ENCODE data around the gene CYP2S1. TPM values are rescaled to one million over a fixed set of nuclear protein-coding genes. Genes with fewer than 3 reads are reported as not detected.

The CYP2S1 gene
- total RNA-seq, 1 donor from 2014 or later, result 0.48 TPM

GRCh38 chr19:41193430-41194156, 574 bp downstream of the CYP2S1 start:
- intact Hi-C loops (cut with DNase I), result no loop called here
- DNase-seq (ENCODE audit: low spot score), result no peak

GRCh38 chr19:41194157-41194552, 1.1 kb downstream of the CYP2S1 start:
- intact Hi-C loops (cut with DNase I), result no loop called here
- DNase-seq (ENCODE audit: low spot score), result no peak

GRCh38 chr19:41195675-41196497, 2.9 kb downstream of the CYP2S1 start:
- no peak for DNase-seq (ENCODE audit: low spot score)
- intact Hi-C loops (cut with DNase I), result no loop called here

DNA sequence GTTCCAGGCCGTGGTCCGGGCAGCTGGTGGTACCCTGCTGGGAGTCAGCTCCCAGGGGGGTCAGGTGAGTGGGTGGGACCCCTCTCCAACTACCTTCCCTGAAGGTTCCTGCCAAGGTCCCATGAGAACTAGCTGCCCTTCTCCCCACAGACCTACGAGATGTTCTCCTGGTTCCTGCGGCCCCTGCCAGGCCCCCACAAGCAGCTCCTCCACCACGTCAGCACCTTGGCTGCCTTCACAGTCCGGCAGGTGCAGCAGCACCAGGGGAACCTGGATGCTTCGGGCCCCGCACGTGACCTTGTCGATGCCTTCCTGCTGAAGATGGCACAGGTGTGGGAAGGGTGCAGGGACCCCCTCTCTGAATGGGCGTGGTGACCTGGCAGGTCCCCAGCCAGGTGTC, 5.5 kb downstream of the CYP2S1 start:
- DNase-seq (ENCODE audit: low spot score), result no peak
- intact Hi-C loops (cut with DNase I), result no loop called here

DNA sequence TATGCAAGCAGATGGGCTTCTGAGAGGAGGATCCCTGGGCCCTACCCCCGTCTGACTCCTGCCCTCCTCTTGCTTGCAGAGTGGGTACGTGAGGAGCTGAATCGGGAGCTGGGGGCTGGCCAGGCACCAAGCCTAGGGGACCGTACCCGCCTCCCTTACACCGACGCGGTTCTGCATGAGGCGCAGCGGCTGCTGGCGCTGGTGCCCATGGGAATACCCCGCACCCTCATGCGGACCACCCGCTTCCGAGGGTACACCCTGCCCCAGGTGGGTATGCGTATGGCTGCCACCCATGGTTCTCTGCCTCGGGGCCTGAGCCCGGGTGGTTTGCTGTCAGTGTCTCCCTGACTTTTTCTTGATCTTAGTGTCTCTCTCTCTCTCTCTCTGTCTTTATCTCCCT, 10.4 kb downstream of the CYP2S1 start:
- DNase-seq (ENCODE audit: low spot score), result no peak

GRCh38 chr19:41204338-41204737, 11.3 kb downstream of the CYP2S1 start:
- intact Hi-C loops (cut with DNase I), result loop anchor here (1.0 kb wide), 2 partner anchors 58 to 104 kb away; no protein-coding TSS in a partner anchor
- peak; percentile 86 for DNase-seq (ENCODE audit: low spot score)

More for the DNA sequence above, 10.4 kb downstream of the CYP2S1 start:
- intact Hi-C loops (cut with DNase I), result no loop called here

GRCh38 chr19:41205995-41206394, 13.0 kb downstream of the CYP2S1 start:
- no peak for DNase-seq (ENCODE audit: low spot score)
- intact Hi-C loops (cut with DNase I), result loop anchor here (5.0 kb wide), 1 partner anchor 231 kb away; the partner anchor contains the start of gene DMAC2

DNA sequence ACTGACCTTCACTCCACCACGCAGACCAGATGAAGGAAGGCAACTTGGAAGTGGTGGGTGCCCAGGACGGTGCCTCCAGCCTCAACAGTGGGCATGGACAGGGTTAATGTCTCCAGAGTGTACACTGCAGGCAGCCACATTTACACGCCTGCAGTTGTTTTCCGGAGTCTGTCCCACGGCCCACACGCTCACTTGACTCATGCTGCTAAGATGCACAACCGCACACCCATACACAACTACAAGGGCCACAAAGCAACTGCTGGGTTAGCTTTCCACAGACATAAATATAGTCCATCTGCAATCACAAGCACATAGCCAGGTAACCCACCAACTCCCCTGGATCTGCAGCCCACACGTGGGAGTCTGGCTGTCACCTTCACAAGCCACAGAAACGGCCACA, 13.4 kb downstream of the CYP2S1 start:
- intact Hi-C loops (cut with DNase I), result loop anchor here (5.0 kb wide), 1 partner anchor 231 kb away; the partner anchor contains the start of gene DMAC2
- no peak for DNase-seq (ENCODE audit: low spot score)

GRCh38 chr19:41206926-41207750, 14.1 kb downstream of the CYP2S1 start:
- intact Hi-C loops (cut with DNase I), result loop anchor here (5.0 kb wide), 1 partner anchor 230 kb away; the partner anchor contains the start of gene DMAC2
- DNase-seq (ENCODE audit: low spot score), result no peak

DNA sequence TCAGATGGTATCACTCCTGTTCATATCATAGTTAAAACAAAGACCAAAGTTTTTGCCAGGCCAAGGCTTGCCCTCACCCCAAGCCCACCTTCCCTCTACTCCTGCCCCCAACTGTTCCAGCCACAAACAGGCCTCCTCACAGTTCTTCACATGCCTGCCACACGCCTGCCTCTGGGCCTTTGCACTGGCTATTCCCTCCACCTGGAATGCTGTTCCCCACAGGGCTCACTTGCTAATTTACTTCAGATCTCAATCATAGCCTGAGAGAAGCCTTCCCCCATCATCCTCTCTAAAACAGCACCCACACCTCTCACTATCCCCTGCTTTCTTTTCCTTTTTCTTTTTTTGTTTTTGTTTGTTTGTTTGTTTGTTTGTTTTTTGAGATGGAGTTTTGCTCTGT, 21.1 kb downstream of the CYP2S1 start:
- no peak for DNase-seq (ENCODE audit: low spot score)
- intact Hi-C loops (cut with DNase I), result no loop called here

DNA sequence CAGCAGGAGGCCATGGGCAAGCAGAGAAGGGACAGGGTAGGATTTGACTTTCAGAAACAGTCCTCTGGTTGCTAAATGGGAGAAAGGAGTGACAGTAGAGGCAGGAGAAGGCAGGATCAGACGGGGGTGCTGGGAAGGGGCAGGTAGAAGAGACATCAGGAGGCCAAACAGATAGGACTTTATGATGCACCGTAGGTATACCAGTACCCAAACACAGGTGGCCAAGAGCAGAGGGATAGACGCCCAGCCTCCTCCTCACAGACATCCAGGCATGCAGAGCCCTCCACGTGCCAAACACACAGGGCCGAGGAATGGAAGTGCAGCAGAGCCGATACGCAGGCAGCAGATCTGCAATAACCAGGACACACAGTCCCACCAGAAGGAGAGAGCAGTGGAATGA, 24.7 kb downstream of the CYP2S1 start:
- no peak for DNase-seq (ENCODE audit: low spot score)
- intact Hi-C loops (cut with DNase I), result no loop called here

- DNase-seq (ENCODE audit: low spot score), result no peak
- intact Hi-C loops (cut with DNase I), result no loop called here
These were observed 25.2 kb downstream of the CYP2S1 start for GRCh38 chr19:41218249-41218614.

- no peak for DNase-seq (ENCODE audit: low spot score)
- intact Hi-C loops (cut with DNase I), result no loop called here
These were observed 25.8 kb downstream of the CYP2S1 start, which contains the start of gene AXL for GRCh38 chr19:41218615-41219507. Gene AXL, plus strand, starts transcription at chr19:41219223. Its CDS starts 170 bp downstream, at chr19:41219393.

DNA sequence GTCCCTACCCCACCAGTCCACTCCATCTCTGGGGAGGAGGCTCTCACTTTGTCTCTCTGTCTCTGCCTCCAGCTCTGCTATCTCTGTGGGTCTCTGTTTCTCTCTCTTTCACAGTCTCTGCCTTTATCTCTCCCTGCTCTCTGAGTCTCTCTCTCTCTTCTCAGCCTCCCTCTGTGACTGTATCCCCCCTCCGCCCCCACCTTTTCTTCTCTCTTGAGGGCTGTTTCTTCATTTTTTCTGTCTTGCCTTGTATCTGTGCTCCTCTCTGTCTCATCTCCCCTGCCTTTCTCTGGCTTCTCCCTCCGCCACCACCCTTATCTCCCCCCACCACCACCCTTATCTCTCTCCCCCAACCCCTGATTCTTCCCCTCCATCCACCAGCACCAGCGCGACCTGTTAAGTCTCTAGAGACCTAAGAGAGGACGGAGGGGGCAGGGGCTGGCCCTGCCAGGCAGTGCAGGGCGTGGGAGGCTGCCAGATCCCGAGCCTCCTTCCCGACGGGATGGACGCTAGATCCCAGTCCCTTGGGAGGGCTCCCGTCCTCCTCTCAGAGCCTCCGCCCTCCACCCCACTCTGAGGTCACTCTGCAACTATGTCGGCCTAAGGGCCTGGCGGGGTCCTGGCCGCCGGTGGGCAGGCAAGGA, 27.0 kb downstream of the CYP2S1 start:
- DNase-seq (ENCODE audit: low spot score), result no peak
- intact Hi-C loops (cut with DNase I), result no loop called here

DNA sequence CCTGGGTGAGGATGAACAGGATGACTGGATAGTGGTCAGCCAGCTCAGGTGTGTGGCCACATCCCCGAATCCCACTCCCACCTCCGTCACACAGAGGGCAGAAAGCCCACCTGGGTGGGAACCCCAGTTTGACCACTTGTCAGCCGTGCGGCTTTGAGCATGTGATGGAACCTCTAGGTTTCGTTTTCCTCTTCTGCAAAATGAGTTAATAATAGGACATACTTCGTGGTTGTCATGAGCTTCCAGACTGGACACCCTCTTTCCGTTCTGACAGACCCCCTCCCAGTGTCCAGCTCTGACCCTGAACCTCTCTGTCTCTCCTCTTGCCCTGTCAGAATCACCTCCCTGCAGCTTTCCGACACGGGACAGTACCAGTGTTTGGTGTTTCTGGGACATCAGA, 27.8 kb downstream of the CYP2S1 start:
- DNase-seq (ENCODE audit: low spot score), result no peak
- intact Hi-C loops (cut with DNase I), result no loop called here

- DNase-seq (ENCODE audit: low spot score), result no peak
- intact Hi-C loops (cut with DNase I), result no loop called here
These were observed 28.6 kb downstream of the CYP2S1 start for GRCh38 chr19:41221514-41222205.

DNA sequence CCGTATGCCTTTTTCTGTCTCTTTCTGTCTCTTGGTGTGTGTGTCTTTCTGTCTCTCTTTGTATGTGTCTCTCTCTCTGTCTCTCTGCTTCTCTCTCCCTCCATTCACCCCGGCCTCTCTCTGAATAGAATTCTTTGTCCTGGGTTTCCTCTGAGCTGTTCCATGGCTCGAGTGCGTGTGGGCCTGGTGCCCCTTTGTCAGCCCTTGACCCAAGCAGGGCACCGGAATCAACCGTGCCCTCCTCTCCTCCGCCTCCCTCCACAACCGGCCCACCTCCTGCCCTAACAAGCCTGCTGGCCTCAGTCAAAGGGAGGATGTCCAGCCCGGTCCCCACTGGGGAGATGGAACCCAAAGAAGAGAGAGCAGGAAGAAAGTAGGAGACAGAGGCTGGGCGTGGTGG, 29.2 kb downstream of the CYP2S1 start:
- intact Hi-C loops (cut with DNase I), result no loop called here
- no peak for DNase-seq (ENCODE audit: low spot score)

Measured in cardiac septum (tissue), 1 donor.